LNCAP (cell line): ENCODE data around the gene OMG.
A peak's percentile ranks its signal among the peaks of the same experiment; 100 is the strongest.

Experiments
- TF ChIP-seq, protein P1 (sequence below): fragments of 450-650 bp; IDR thresholded peaks from 2 replicates; pipeline ENCODE4 v1.5.1; 2017; ENCODE audit warnings: mild to moderate bottlenecking

Gene OMG

DNA sequence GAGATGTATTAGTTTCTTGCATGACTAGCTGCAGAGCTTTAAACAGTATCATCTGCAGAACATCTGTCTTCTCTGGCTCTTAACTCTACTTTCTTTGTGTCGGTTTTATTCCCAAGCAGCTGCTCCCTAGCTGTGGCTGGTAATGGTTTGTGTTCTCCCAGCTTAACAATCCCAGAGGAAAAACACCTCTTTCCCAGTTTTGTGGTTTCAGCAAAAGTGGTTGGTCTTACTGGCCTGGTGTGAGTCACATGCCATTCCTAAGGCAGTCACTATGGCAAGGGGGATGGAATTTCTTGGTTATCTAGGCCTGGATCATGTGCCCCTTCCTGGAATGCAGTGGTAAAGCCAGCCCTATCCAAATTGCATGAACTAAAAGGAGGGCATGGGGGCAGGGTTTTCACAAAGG is 27.5 kb downstream of the OMG start:
- TF ChIP-seq, protein P1, sequence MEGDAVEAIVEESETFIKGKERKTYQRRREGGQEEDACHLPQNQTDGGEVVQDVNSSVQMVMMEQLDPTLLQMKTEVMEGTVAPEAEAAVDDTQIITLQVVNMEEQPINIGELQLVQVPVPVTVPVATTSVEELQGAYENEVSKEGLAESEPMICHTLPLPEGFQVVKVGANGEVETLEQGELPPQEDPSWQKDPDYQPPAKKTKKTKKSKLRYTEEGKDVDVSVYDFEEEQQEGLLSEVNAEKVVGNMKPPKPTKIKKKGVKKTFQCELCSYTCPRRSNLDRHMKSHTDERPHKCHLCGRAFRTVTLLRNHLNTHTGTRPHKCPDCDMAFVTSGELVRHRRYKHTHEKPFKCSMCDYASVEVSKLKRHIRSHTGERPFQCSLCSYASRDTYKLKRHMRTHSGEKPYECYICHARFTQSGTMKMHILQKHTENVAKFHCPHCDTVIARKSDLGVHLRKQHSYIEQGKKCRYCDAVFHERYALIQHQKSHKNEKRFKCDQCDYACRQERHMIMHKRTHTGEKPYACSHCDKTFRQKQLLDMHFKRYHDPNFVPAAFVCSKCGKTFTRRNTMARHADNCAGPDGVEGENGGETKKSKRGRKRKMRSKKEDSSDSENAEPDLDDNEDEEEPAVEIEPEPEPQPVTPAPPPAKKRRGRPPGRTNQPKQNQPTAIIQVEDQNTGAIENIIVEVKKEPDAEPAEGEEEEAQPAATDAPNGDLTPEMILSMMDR: no peak

DNA sequence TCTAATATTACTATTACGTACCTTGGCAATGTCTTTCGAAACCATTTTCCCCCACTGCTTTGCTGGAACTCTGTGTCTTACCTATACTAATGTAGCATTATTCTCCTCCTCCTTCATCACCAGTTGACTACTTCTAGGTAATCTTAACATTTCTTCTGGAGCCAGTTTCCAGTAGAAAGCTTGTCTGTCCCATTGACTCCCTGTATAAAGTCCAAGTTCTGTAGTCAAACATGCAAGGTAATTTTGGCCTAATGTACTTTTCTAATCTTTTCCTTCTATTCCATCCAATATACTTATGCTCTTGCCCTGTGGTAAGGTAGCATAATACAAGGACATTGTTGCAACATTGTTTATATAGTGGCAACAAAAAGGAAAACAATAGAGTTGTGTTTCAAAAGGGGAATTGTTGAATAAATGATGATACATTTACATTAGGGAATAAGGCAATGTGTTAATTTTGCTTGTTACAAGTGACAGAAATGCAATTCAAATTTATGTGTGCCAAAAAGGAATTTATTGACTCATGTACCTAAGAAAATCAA is 27.9 kb downstream of the OMG start:
- TF ChIP-seq, protein P1: no peak

DNA sequence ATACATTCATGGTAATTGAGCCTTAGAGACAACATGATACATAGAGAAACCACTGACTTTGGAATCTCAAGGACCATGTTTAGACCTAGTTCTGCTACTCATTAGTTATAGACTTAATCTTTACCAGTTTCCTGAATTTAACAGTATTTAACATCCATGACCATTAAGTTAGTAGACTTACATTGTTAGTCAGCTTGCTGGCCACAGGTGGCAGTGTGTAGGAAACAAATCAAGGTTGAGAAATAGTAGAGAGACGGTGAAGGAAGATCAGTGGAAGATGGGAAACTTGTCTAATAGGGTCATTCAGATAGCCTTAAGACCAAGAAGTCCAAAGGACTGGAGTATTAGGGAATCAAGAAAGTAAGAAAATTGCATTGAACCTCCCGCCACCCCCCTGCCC is 31.0 kb downstream of the OMG start:
- TF ChIP-seq, protein P1: peak; percentile 25; the same call in 1 of the 2 replicates

DNA sequence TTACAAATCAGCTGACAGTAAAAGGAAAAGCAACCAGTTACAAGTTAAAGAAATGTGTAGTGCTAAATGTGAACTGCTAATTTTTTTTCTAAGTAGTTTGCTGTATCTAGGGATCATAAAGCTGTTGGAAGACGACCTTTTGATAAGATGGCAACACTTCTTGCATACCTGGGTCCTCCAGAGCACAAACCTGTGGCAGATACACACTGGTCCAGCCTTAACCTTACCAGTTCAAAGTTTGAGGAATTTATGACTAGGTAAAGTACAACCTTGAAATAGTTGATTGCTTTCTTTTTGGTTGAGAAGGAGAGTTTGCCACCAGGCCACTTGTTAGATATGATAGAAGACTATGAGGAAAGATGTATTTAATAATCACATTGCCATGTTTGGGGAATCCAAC is 35.4 kb downstream of the OMG start:
- TF ChIP-seq, protein P1: no peak

DNA sequence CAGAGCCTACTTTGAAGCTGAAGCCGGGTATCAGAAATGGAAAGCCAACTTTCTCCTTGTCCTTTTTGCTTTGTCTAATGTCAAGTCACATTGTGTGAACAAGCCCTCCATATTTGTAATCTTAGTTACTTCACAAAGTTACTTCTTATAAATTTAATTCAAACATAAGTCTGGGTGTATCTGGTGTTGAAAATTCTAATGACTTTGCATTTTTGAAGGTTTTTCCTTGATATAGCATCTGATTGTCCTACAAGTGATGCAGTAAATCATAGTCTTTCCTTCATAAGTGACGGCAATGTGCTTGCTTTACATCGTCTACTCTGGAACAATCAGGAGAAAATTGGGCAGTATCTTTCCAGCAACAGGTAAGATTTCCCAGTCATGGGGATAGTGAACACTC is 36.9 kb downstream of the OMG start:
- TF ChIP-seq, protein P1: no peak

DNA sequence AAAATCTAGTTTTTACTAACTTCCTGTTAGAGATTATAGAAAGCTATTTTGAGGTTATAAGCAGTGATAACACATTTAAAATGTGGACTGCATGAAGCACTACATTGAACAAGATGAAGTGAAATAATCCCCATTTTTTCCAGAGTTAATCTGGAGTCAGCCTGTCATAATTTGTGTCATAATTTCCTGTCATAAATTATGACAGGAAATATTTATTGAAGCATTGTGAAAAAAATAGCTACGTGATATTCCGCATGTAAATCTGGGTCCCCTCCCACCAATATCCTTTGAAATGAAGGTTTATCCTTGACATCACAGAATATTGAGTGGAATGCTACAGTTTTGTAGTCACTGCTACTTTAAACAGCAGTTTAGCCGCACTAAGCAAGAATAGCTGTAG is 40.1 kb downstream of the OMG start:
- TF ChIP-seq, protein P1: no peak

DNA sequence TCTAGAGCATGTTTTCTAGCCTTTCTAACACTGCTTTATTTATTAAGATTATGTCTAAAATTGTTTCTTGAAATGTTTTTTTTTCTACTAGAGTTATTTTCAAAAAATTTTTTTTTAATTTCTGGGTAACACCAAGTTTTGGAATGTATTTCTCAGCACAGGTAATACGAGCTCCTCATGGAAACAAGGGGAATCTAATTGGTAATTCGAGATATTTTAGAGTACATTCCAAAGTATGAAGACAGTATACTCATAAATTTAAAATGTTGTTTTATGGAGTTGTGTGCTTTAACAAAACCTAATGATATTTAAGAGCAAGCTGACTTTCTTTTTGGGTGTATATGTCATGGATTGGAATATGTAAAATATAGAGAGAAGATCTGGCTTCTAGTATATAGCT is 42.4 kb downstream of the OMG start:
- TF ChIP-seq, protein P1: no peak

DNA sequence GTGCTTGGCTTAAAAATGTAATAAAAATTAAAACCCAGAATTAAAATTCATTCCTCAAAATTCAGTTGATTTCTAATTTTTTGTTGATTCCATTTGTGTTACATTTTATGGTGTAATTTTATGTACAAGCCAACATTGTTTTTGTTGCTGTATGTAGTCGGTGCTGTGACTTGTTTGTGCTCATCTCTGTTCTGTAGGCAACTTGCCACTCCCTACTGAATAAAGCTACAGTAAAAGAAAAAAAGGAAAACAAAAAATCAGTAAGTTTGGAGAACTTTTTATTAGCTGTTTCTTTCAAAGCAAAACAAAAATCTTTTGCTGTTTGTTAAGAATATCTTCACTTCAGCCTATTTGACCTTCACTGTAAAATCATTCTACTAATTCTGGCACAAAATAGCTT is 44.3 kb downstream of the OMG start:
- TF ChIP-seq, protein P1: no peak
